GM21619 (cell line): ENCODE measurements around the gene RGL1.
A peak's percentile ranks its signal among the peaks of the same experiment; 100 is the strongest.

Experiments
- ATAC-seq: cut with Tn5 transposase; IDR thresholded peaks from one replicate; pipeline ENCODE4 v1.9.1; 2021; ENCODE audit not compliant: unreplicated experiment

RGL1 gene

DNA sequence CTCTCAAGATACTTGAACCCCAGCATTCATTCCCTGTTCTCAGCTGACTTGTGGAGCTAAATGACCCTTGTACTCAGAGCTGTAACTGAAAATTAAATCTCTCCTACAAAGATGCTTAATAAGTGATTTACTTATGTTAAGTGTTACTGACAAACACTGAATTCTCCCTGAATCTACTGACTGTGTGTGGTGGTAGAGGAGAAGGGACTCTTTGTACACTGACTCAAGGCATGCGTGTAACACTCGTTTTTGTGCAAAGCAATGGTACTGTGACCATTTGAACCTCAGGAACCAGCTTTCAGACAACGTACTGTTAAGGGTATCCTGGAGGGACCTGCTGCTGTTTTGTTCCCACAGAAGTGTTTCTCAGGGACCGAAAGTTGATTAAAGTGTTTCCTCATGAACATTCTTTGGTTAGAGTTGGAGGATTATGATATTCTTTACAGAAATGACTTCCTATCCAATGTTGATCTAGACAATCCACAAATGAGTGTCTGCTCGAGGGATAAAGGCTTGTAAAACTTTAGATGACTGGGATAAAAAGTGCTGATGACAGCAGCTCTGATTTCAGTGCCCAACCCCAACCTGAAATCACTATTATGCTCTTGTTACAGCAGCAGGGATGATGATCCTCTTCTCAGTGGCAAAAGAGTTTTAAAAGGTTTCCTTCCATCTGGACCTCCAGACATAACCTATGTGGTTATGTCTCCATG is 12.8 kb downstream of the RGL1 start:
- no peak for ATAC-seq

DNA sequence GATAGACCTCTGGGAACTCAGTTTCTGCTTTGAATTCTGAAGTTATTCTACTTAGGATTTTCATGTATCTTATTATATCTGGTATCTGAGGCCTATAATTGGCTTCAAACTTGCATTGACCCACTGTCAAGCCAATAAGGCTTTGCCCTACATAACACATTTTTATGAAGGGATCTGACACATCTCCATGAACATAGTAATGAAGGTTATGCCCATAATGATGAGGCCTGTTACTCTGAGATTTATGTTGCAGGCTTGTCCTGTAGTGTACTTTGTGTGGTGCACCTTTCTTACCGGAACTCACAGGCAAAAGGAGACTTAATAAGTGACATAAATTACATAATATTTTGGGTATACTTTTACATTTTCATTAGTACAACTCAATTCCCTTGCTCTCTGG is 14.1 kb downstream of the RGL1 start:
- ATAC-seq, result no peak

DNA sequence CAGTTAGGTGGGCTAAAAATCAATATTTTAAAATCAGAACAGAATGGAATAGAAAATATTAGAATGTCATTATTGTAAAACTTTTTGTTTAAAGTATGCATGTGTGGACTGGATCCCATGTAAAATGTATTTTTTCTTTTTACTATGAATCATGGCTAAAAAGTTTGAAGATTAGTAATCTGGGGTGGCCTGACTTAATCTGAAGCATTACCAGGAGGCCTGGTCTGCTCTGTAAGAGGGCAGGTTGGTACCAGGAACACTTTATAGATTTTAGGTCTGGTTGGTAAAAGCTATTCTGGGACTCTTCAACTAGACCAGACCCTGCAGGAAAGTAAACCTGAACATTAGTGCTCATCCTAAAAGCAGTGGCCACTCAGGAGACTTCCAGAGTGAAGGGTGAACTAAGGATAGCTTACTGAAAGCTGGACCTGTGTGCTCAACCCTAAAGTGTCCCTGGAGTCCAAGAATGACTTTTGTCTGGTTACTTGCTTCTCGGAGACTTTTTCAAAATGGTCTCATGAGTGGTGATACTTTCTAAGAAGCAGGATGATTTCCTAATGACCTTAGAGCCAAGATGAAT is 16.5 kb downstream of the RGL1 start:
- ATAC-seq, result no peak

DNA sequence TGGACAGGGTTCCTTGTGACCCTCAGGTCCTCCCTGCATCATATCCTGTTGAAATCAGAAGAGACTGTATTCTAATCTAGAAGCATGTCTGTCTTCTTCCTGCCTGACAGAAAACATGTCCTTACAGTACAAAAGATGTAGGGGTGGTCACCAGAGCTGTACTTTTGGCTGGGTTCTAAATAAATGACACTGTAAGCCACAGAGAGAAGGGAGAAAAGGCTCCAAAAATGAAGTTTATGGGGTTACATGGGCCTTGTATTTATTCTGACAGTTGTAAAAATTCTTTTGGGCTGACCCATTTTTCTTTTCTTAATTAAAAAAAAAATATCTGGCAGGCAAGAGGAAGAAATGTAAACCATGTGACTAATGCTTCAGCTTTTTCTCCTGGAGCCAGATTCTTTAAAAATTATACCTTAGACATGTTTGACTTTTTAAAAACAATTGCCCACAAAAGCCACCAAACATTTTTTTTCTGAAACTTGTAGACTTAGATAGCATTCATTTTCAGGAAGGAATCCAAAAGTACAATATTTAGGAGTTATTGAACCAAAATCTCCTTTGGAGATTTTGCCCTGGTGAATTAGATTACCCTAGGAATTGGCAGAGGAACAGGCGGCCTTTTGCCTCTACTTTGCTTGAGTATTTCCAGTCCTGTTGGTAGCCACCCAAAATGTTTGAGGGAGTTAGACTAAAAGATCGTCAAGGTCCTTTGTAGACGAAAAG is 17.1 kb downstream of the RGL1 start:
- ATAC-seq, result no peak

DNA sequence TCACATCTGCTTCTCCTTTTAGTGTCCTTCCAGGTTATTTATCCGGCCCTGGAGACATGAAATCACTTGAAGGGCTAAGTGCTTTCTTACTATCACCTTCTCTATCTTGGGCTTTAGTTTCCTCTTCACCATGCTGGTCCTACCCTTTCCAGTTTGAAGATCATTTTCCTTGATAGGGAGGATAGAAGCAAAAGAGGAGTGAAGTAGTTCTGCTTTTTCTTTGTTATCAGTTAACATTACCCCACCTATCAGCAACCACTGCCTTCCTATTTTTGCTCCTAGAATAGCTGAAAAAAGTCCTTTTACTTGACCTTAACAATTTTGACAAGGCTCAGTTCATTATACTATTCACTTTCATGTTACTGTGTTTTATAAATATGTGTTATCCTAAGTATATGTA is 19.4 kb downstream of the RGL1 start:
- no peak for ATAC-seq

DNA sequence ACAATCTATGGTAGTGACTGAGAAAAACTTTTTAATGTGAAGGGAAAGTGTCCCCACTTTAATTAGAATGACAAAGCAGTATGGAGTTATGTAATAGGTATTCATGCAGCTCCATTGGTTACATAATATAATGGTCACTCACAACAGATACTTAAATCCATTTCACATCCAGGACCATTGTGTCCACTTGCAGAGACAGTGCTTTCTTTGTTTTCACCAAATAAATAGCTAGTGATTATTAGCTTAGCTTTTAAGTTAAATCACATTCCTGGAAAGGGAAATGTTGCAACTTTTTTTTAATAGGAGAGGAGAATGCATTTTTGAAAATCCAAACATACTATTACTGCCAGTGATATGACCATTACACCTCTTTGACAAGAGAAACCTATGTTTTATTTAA is 22.9 kb downstream of the RGL1 start:
- ATAC-seq, result no peak

DNA sequence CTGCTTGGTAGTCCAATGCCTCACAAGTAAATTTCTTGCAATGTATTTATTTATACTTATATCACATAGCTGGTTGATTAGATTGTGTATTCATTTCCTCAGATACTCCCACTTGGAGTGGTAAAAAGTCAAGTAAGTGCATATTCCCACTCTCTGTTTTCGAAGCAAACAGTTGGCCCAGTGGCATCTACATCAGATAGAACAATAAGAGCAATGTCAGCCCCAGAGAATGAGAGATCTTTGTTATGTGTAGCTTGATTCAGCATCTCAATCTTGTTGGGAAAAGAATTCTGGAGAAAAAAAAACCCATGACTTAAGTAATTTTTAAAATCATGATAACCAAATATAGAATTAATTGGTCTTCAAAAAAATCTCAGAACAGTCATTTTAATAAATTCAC is 25.5 kb downstream of the RGL1 start:
- no peak for ATAC-seq

DNA sequence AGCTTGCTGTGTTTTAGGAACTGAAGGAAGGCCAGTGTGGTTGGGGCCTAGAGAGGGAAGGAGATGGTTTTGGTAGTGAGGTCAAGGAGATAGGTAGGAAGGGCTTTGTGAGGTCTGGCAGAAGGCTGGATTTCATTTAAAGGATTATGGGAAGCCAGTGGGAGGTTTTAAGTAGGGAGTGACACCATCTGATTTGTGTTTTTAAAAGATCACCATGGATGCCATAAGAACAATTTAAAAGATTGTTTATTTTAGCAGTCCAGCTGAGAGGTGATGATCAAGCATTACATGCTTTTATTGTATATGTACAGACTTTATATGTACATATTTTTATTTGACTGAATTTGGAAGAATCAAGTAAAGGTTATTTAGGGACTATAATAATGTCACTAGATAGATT is 26.4 kb downstream of the RGL1 start:
- ATAC-seq, result no peak

DNA sequence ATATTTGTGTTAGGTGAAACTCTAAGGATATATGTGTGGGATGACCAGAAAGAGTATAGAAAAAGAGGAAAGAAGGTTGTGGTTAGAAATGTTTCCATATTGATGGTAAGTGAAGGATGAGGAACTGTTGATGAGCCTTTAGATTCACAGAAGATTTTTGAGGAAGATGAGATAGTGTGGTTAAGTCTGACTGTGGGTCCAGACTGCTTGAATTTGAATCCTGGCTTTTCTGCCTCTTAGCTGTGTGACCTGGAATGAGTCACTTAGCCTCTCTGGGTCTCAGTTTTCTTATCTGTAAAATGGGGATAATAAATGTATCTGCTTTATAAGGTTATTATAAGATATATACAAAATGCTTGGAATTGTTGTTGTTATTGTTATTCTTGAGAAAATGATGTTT is 27.5 kb downstream of the RGL1 start:
- no peak for ATAC-seq

DNA sequence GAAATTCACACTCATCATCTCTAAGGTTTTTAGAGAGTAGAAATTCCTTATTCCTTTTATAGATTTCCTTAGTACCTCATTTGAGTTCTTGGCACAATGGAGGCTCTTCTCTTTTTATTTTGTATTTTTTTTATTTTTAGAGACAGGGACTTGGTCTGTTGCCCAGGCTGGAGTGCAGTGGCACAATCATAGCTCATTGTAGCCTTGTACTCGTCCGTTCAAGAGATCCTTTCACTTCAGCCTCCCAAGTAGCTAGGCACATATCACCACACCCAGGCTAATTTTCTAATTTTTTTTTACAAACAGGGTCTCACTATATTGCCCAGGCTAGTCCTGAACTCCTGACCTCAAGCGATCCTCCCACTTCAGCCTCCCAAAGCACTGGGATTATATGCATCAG is 29.6 kb downstream of the RGL1 start:
- no peak for ATAC-seq

DNA sequence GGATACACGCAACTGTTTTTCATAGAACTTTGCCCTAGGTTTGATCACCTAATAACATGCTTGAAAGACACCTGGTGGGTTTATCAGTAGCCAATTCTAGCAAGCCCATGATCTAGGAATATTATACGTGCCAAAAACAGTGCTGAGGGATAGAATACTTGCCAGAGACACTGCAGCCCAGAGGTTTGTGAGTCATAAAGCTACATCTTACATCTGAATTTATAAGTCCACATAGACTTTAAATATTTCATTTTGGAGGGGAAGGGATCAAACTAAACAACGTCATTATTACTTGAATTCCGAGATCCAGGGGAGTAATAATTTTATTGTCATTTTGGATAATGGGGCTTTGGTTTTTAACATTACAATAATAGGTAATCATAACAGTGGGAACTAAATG is 31.7 kb downstream of the RGL1 start:
- no peak for ATAC-seq

DNA sequence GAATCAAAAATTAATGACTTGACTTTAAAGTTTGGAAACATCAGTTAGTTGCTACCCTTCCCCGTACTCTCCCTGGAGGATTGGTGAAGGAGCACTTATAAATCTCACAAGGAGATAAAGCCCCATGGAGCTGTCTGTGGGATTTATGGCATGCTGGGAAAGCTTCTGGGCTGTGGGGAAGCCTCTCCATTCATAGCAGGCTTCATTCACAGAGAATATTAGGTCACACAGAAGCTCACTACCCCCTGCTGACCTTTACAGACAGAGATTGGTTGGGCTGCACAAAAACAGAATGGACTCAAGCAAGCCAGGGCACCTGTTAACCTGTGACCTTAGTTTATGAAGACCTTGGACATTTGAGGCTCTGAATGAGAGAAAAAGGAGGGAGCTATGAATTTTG is 32.1 kb downstream of the RGL1 start:
- ATAC-seq, result no peak

DNA sequence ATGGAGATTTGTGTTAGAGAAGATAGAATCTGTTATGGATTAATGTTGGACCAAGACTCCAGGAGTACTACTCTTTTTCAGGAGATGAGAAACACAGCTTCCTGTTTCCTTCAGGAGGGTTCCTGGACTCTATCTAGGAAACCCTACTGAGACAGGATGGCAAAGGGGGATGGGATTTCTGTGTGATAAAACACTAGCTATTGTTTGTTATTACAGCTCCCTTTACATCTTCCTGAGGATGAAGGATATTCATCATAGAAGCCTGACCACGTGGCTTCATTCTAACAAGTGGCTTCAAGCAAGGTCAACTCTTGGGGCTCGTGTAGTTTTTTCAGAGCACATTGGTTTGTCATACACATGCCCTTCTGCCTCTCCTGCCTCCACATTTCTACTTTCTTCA is 33.3 kb downstream of the RGL1 start:
- ATAC-seq, result no peak

DNA sequence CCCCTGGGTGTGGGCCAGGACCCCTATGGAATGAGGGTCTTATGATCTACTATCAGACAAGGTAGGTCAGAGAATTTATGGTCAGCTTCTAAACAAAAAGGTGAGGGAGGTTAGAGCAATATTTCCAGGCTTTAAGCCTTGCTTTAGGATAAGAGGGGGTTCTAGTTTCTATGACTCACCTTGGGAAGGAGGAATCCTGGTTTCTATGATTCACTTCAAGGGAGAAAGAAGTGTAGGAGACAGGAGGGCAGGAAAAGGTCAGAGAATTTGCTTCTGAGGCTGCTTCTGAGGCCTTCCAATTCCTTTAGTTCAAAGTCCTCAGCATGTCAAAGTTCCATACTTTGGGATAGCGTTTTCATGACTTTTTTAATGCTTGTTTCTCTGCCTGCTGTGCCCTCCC is 35.2 kb downstream of the RGL1 start:
- no peak for ATAC-seq

DNA sequence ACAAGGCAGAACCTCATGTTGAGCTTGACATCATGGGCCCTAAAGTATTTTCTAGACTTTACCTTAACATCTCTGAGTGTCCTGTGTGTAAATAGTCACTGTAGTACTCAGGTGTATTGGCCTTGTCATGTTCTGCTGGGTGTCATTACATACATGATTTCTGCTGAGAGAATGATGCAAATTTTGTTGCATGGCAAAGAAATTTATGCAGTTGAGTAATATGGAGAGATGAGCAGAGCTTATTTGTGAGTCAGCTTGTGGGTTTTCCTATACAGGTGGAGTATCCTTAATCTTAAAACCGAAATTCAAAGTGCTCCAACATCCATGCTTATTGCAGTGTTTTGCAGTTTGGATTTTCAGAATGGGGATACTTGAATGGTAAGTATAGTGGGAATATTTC is 36.6 kb downstream of the RGL1 start:
- peak; percentile 44 for ATAC-seq

DNA sequence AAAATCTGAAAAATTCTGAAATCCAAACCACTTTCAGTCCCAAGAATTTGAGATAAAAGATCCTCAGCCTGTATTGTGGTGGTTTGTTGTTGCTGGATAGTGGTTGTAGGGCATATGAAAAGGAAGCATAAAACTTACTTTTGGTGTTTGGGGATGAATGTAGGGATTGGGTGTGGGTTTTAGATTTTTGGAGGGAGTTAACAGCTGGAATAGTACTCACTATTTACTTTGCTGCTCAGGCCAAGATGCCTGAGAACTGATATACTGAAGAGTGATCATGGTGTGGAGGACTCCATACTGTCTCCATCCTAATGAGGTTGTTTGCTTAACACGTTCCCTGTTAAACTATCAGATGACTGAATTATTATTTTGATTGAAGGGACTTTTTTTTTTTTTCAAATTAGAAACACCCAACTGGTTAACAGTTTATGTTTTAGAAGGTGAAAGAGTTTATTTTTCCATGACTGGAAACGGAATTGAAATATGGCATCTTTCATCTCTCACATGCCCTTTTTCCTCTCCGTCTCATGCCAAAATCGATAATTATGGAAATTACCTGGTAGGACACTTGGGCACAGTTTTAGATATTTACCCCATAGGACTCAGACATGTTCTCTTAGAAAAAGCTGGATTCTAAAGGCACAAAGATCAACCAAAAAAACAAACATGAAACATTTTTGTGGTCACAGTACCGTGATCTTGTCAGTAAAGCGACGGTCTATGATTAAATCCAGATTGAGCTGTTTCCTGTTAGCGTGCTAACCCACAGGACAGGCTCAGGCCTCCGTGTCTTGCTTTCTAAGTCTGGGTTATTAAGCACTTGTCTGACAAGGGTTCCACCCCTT is 37.3 kb downstream of the RGL1 start:
- peak; percentile 86 for ATAC-seq

DNA sequence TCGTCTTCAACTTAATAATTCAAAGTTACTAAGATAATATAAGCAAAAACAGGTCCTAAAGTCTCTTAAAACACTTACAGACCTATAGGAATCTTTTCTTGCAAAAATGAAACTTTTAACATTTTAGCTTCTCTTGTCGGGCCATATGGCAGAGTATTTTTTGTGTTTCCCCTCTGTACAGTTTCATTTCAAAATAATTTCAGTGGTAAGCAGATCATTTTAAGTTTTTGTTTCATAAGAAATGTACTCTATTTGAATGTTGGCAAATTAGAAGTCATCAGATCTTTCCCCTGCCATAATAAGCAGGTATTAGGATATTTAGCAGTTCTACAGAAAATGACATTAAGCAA is 37.9 kb downstream of the RGL1 start:
- ATAC-seq, result peak; percentile 34

DNA sequence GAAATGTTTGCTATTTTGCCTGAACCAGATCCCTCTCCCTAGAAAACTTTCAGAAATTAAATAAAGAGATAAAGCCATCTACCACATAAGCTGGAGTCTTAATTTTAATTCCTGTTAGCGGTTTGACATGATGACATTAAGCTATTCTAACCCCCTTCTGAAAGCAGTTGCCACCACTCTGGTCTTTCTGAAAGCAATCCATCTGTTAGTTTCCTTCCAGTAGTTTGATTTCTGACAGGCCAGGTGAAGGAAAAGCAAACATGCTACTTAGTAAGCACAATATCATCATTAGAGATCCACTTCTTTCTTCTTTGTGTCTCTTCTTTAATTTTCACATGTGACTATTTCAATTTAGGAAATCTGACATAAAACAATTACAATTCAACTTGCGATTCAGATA is 39.9 kb downstream of the RGL1 start:
- no peak for ATAC-seq

DNA sequence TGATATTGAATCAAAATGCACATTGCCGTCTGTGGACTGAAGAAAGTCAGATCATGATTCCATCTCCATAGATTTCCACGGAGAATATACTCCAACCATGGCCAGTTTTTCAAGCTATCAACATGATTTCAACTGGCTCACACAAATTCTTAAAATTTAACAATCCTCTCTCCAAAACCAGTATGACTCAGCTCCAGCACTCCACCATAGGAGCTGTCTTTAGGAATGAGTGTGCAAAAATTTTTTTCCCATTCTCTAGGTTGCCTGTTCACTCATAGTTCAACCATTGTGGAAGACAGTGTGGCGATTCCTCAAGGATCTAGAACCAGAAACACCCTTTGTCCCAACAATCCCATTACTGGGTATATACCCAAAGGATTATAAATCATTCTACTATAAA is 40.8 kb downstream of the RGL1 start:
- no peak for ATAC-seq

DNA sequence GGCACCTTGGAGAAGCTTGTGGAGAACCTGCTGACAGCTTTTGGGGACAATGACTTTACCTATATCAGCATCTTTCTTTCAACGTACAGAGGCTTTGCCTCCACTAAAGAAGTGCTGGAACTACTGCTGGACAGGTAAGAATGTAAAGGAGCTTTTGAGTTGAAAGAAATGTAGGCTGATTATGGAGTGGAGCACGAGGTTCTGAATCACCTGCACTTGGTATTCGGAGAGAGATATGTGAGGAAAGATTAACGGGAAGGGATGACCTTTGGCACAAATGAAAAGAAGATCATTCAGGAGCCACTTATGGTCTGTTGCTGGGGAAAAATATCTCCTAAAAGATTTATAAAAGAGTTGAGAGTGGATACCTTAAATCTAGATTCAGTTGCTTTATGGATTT is 42.7 kb downstream of the RGL1 start:
- ATAC-seq, result no peak

DNA sequence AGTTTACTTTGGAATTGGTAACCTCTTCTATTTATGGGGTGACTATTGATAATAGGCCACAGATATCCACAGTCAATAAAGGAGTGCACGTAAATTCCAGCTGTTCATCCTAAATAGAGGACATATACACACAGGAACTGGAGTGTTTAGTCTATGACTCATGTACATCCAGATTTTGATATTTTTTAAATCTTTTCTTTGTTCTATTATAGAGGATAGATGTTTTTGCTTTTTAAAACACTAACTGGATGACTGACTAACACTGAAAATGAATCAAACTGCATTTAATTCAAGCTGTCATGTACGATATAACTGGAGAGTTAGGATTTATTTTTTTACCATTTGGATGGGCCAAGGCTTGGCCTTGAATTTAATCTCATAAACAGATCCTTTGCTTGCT is 45.9 kb downstream of the RGL1 start:
- no peak for ATAC-seq

DNA sequence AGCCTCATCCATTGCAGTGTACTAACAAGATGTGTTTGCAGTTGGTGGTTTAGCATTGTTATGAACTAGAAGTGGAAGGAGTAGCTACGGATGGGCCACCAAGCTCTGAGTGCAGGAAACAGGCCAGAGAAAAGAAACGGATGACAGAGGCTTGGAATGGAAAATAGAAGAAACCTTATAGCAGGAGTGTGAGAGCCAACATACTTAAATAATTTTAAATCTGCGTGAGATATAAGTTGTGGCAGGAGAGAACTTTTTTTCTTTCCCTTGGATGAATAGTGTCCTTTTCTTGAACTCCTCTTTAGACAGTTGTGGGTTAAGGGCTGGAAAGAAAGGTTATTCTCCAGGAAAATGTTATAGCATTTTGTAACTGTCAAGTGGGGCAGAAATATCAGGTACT is 54.2 kb downstream of the RGL1 start:
- no peak for ATAC-seq
